Measurements from ENCODE around the gene ODF2L.

Gene ODF2L

GRCh38 chr1:86317926-86318325 is 78.2 kb downstream of the ODF2L start:
- DNase-seq (ENCODE audit: low spot score): no peak

GRCh38 chr1:86305731-86306130 is 90.4 kb downstream of the ODF2L start:
- DNase-seq (ENCODE audit: low spot score): no peak

- DNase-seq (ENCODE audit: low spot score): no peak
These were observed 93.0 kb downstream of the ODF2L start for GRCh38 chr1:86303041-86303690.
